HG03045 (cell line): ENCODE measurements around the gene CAMTA1.
"Not testable (repeated sequence)": the region's sequence is repeated elsewhere in the genome, so short reads cannot be mapped to it uniquely, and the experiment has no call there.

Experiments
- ATAC-seq: cut with Tn5 transposase; IDR thresholded peaks from one replicate; pipeline ENCODE4 v1.9.1; 2021; ENCODE audit warnings: mild to moderate bottlenecking, moderate library complexity; ENCODE audit not compliant: unreplicated experiment

The CAMTA1 gene

DNA sequence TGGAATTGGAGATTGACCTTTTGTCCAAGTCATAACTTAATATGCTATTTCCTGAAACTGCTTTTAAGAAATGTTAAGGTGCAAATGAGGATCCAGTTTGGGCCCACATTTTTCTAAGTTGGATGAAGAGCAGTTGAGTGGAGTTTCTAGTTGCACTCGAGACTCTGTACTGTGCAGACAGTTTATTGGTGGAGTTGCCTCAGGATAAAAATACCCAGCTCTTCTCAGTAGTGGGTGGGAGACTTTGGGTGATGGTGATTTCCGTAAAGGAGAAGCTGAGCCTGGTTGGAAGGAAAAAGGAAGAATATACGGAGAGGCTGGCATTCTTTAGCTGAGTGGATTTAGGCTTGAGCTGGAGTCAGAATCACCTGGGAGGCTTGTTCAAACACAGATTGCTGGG lies 49.9 kb downstream of the CAMTA1 start:
- no peak for ATAC-seq

DNA sequence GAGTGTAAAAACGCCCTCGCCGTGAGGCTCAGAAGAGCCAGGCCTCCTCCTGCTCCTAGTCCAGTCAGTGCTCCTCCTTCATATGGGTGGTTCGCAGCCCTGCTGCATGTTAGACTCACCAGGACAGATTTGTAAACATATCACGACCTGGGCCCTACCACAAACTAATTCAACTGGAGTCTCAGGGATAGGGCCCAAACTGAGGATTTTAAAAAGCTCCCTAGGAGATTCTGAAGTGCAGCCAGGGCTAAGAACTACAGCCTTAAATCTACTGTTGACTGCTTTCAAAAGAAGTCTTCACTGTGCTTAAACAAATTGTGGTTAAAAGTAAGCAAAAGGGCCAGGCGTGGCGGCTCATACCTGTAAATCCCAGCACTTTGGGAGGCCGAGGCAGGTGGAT lies 57.0 kb downstream of the CAMTA1 start:
- no peak for ATAC-seq

DNA sequence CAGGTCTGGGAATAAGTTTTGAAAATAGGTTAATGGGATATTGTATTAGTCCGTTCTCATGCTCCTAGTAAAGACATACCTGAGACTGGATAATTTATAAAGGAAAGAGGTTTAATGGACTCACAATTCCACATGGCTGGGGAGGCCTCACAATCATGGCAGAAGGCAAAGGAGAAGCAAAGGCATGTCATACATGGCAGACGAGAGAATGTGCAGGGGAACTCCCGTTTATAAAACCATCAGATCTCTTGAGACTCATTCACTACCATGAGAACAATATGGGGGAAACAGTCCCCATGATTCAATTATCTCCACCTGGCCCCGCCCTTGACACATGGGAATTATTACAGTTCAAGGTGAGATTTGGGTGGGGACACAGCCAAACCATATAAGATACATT lies 60.5 kb downstream of the CAMTA1 start:
- ATAC-seq, result not testable (repeated sequence)

DNA sequence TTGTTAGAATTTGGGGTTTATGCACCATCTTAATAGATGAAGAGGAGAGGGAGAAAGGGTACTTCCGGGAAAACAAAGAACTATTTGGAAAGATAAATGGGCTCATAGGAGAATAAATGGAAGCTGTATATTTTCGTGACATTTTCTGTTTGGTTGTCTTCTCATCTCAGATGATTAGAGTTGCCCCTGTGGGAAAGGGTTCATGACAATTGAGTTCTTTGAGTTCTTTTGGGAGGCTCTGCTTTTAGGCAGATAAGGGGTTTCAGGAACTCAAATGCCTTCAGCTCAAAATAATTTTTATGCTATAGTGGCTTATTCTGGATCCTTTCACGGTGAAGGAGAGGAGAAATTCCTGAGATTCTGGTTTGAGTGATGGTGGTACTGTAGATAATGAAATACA lies 63.6 kb downstream of the CAMTA1 start:
- no peak for ATAC-seq

DNA sequence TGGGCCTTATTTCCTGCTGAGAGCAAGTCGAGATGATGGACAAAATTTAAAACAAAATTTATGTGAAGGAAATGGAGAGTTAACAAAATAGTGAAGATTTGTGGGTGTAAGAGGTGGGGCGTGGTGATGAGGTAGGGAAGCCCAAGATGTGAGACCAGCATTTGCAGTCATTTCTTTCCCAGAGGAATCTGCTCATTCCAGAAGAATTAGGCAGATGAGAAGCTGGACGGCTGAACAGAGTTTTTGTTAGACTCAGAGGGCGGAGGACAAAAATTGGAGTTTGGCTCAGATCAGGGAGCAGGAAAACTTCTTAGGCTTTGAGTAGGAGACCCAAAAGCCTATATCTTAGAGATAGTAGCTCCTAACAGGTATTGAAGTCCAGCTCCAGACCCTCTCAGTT lies 65.3 kb downstream of the CAMTA1 start:
- no peak for ATAC-seq

DNA sequence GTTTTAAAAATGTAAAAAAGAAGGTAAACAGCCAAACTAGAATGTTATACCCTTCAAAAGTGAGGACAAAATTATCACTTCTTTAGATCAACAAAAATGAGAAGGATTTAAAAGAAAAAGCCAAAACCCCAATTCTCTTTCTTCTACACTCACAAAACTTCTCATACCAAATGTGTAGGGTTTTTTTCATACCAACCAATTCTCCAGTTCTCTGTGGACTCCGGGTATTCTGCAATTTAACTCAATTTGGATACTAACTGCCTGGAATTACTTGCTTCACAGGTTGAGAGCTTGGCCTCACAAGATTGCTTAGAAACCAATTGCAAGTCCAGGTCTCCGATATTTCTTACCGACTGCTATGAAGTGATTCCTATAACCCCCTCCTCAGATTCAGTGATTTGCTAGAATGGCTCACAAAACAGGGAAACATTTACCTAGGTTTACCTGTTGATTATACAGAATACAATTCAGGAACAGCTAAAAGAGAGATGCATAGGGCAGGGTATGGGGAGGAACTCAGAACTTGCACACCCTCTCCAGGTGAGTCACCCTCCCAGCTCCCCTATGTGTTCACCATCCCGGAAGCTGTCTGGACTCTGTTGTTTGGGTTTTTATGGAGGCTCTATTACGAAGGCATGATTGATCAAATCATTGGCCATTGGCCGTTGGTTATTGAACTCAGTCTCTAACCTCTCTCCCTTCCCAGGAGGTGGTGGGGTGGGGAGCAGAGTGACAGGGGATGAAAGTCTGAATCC lies 67.1 kb downstream of the CAMTA1 start:
- no peak for ATAC-seq

DNA sequence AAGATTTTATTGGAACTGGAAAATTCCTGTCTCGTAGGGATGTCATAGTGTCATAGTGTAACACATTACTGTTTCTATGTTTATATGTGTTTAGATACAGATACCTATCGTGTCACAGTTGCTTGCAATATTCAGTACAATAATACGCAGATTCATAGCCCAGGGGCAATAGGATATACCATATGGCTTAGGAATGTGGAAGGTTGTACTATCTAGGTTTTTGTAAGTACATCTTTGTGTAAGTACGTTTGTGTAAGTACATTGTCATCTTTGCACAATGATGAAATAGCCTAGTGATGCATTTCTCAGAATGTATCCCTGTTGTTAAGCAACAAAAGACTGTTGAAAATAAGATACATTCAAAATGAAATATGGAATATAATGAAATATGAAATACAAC lies 68.9 kb downstream of the CAMTA1 start:
- no peak for ATAC-seq

DNA sequence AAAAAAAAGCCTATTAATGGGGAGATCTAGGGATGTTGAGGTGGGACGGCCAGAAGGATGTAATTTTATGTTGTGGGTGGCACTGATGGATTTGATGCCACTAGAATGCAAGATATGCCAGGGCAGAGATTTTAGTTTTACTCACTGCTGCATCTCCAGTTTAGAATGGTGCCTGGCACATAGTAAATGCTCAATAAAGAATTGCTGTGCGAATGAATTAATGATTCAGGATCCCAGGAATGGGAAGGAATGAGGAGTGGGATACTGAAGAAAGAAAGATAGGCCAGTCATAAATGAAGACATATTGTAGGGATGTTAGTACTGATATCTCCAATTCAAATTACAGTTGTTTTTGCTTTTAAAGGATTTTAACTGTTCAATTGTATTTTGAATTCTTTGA lies 72.6 kb downstream of the CAMTA1 start:
- no peak for ATAC-seq

DNA sequence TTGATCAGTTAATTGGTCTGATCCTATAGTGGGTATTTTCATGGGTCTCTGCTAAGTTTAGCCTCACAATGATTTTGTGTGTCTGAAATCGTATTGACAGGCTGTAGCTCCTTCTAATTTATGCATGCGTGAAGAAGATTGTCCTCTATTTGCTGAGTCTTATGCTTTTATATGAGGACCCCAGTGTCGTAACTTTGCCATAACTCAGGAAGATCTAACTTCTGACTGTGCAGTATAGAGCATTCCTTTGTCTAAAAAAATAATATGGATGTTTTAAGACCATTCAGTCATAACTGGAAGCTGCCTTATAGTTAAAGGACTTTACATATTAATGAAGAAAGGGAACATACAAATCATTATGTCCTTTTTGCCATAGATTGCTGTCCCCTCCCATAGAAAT lies 73.3 kb downstream of the CAMTA1 start:
- no peak for ATAC-seq

DNA sequence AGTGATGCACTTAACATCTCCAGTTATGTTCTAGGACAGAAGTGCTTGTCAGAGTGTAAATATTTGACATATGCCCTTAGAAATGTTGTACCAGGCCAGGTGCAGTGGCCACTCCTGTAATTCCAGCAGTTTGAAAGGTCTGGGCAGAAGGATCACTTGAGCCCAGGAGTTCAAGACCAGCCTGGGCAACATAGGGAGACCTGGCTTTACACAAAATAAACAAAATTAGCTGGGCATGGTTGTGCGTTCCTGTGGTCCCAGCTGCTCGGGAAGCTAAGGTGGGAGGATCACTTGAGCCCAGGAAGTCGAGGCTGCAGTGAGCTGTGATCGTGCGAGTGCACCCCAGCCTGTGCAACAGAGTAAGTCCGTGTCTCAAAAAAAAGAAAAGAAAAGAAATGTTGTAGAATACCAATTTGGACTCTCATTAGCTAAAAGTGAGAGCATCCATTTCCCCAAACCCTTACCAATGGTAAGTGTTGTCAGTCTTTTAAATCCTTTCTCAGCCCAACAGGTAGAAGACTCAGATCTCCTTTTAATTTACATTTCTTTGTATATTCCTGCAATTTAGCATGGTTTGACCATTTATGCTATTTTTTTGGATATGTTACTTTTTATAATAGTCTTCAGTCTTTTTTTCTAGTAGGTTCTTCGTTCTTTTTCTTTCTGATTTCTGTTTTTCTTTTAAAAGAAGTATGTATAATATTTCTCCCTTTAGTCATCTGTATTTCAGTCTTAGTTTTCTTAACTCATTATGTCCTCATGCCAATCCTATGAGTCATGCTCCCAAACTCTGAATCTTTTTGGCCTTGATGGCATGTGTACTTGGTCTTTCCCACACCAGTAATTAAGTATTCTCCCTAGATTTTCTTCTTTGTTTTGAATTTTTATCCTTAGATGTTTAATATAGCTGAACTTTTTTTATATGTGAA lies 74.4 kb downstream of the CAMTA1 start:
- no peak for ATAC-seq

DNA sequence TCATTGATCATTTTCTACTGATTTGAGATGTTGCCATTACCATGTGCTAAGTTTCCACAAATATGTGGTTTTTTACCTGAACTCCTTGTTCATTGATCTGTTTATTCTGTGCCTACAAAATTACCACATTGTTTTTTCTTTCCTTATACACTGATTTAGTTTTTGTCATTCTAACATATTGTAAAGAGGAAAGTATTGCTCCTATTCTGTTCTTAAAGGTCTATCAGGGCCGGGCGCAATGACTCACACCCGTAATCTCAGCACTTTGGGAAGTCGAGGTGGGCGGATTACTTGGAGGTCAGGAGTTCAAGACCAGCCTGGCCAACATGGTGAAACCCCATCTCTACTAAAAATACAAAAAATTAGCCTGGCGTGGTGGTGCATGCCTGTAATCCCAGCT lies 75.1 kb downstream of the CAMTA1 start:
- ATAC-seq, result no peak

DNA sequence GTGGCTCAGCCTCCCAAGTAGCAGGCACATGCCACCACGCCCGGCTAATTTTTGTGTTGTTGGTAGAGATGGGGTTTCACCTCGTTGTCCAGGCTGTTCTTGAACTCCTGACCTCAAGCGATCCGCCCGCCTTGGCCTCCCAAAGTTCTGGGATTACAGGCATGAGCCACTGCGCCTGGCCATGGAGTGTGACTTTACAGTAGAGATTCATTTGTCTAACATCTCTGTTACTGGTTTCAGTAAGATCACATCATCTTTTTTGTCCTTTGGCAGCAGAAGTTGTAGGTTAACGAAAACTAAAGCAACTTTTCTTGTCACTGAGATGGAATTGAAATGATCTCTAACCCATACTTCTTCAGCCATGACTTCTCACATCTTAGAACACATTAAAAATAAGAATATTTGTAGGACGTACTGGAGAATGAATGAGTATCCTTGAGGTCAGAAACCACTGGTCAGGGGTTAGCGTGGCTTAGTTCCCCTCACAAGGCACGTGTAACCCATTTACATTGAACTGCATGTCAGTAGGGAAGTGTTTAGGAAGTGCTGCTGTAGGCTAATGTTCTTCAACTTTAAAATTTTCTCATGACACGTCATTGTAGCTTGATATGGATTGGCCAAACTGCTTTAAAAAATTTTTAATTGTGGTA lies 75.9 kb downstream of the CAMTA1 start:
- peak; percentile 29 for ATAC-seq

DNA sequence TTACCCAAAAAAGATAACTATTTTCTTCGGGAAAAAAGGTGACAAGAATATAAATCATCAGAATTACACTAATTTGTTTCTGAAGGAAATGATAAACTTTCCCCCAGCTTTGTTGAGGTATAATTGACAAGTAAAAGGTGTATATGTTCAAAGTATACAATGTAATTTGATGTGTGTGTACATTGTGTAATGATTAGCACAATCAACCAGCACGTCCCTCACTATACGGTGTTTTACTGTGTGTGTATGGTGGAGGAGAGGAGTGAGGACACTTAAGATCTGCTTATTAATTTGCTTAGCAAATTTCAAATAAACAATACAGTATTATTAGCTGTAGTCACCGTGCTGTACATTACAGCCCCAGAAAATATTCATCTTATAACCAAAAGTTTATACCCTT lies 77.7 kb downstream of the CAMTA1 start:
- no peak for ATAC-seq

DNA sequence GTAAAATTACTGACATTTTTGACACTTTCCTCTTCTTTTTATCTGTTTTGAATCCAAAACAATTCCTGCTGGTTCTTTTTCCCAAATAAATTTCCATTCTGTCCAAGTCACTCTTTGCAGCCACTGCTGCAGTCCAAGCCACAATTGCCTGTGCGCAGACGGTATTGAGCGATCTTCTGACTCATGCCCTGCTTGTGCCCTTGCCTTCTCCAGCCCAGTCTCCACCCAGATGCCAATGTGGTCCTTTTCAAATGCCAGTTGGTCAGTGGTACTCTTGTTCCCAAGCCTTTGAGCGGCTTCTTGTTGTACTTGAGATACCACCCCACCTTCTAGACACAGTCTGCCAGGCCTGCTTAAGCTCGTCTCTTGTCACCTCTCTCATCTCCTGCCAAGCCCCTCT lies 78.9 kb downstream of the CAMTA1 start:
- no peak for ATAC-seq

DNA sequence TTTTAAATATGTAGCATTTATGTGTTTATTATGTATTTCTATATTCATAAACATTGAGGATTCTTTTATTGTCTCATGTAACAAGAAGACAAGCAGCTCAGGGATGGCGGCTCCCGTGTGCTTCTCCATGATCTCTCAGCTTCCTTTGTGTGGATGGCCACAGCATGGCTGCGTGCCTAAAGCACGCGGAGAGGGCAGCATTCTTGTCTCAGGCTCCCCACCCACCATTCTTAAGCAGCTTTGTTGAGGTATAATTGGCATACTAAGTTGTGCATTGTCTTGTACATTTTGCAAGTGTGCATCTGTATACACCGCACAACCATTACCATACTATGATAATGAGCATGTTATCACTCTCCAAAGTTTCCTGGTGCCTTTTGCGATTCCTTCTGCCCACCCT lies 81.6 kb downstream of the CAMTA1 start:
- ATAC-seq, result no peak

DNA sequence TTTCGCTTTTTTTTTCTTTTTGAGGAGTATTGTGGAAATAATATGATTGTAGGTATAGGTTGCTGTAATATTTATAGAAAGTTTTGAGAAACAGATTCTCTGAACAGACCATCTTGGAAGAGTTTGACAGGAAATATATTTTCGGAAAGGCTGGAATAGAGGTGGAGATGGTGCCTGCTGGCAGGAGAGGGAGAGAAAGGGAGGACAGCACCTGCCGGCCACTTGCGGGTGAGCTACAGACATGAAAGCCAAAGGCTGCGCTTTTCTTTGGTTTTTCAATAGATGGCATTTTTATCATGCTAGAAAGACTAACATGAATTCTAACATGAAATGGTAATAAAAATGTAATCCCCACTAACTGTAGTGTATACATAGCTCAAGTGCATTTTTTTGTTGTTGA lies 82.1 kb downstream of the CAMTA1 start:
- no peak for ATAC-seq

DNA sequence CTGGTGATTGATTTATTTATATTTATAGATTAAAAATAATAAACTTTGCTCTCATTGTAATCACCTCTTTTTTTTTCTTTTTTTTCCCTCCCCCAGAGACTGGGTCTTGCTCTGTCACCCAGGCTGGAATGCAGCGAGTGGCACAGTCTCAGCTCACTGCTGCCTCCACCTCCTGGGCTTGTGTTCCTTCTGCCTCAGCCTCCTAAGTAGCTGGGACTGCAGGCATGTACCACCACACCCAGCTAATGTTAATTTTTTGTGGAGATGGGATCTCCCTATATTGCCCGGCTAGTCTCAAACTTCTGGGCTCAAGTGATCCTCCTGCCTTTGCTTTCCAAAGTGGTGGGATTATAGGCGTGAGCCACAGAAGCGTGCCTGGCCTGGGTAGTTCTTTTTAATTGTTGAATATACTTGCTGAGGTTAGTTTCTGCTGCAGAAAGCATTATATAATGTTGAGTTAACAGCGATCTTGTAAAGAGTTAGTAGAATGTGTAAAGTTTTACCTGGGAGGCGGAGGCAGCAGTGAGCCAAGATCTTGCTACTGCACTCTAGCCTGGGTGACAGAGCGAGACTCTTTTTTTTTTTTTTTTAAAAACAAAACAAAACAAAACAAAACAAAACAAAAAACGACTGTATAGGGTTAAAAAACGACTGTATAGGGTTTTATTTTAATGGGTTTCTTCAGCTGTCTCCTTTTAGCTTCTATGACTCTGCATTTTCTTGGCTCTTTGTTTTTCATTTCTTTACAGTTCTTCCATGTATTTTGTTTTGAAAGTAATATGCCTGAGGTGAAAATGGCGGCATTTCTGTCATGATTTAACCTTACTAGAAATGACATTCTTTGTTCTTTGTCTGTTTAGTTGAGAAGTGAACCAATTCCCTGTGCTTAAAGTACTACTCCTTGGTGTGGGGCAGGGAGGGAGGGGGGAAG lies 82.7 kb downstream of the CAMTA1 start:
- ATAC-seq, result no peak

DNA sequence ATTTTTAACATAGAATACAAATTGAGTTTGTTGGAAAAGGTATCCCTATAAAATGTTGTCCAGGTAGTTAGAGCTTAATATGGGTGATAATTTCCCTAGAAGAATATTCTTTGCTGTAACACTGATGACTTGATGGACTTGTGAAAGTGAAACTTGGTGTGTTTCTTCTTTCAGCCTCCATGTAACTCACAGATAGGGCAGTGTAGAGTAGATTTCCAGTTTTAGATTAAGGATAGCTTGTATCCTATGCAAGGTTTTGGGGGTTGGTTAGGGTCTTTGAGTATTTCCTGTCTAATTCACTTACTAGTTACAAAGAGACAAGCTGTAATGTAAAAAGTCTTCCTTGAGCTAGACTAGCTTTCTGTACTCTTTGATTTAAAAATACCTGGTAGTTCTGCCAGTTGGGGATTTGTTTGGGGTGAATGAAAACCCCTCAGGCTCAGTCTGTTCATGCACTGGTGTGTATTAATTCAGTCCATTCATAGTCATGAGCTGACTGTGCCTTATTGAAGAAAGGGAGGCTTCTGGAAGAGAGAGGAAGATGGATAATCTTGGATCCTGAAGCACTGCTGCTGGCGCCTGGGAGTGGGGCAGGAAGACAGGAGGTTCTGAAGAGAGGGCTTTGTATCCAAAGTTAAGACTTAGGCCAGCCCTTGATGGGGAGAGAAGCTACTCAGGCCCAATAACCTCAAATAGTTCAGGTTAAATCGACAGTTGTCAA lies 83.6 kb downstream of the CAMTA1 start:
- no peak for ATAC-seq

DNA sequence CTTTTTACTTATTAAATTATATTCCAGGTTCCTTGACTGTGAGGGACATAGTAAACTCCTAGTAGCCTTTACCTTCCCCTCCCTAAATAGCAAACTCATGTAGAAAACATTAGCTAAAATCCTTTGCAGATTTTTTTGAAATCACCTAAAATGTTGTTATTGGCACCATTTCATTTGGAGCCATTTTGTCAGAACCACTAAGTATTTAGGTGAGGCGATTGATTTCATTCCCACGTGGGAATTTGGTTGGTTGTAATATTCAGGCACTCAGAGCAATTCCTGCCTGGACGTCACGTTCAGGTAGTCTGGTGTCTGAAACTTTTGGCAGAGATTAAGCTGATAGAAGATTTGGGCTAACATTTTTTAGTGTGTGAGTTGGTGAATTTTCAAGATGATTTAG lies 84.3 kb downstream of the CAMTA1 start:
- ATAC-seq, result no peak

DNA sequence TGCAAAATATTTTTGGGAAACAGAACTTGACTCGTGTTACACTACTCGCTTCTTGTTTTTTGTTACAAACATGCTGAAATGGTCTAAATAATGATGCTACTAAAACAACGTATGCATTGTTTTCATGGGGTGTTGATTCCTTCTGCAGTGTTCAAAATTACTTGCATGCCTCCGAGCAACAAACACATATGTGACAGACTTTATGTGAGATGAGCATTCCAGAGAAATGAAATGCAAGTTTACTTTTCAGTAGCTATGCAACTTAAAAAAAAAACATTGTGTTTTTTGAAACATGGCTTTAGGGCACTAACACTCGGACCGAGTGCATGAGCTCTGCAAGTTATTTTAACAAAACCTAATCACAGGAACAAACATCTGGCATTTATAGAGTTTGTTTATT lies 84.8 kb downstream of the CAMTA1 start:
- ATAC-seq, result no peak
